HG02623 (cell line): ENCODE measurements around the gene CIRBP.
"Not testable (repeated sequence)": the region's sequence is repeated elsewhere in the genome, so short reads cannot be mapped to it uniquely, and the experiment has no call there.

Experiments used
- ATAC-seq: cut with Tn5 transposase; IDR thresholded peaks from one replicate; pipeline ENCODE4 v1.9.1; 2021; ENCODE audit warnings: moderate library complexity; ENCODE audit not compliant: unreplicated experiment

Gene CIRBP

DNA sequence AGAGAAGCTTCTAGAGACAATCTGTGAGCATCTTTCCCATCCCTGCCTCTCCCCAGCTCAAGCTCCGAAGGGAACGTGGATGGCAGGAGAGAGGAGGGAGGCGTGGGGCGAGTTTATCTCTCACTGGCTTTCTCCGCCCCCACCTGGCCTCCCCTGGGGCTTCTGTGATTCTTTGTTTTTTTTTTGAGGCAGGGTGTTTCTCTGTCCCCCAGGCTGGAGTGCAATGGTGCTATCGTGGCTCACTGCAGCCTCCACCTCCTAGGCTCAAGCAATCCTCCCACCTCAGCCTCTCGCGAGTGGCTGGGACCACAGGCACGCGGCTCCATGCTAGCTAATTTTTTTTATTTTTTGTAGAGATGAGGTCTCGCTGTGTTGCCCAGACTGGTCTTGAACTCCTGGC lies 39.6 kb downstream of the CIRBP start:
- ATAC-seq = no peak

DNA sequence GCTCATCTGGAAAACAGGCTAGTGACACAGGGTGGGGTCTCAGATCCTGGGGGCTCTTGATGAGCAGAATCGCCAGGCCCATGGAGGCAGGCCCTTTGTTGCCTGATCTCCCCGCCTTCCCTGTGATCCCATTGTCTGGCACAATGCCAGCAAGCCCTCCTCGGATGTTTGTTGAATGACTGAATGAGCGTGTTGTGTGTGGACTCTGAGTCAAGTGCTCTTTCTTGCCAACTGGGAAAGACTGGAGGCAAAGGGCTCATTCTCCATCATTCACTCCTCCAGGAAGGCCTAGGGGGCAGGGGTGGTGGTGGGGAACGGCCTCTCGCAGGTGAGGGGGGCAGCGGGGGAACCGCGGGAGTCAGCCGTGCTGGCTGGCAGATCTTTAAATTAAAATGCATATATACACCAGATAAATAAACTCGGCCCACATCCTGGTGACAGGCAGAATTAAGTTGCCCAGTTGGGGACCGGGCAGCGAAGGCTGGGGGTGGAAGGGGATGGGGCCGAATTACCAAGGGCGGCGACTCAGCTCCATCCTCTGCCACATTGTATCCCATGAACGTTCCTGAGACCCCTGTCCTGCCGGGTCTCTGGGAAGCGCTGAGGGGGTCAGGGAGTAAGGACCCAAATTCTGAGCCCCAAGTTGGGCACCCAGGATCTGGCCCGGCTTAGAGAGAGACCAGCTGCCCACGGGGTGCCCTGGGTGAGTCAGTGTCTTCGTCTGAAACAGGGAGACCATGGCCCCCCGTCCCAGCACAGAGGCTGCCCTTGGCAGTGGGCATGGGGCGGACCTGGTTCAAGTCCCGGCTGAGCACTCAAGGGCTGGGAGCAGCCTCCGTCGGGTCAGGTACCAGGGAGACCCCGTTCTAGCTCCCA lies 41.1 kb downstream of the CIRBP start:
- ATAC-seq = no peak

DNA sequence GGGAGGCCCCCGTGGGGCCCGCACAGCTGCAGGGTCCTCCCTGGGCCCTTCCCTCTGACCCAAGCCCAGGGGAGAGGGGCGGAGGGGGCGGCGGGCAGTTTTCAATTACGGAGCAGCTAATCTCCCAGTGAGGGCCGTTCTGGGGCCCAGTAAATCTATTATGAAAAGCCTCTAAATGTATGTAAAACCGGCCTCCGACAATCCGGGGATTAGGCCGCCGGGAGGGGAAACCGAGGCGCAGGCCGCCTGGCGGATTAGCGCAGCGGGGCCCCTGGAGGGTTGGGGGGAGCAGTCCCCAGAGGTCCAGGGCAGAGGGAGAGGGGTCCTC lies 41.7 kb downstream of the CIRBP start:
- ATAC-seq = no peak

DNA sequence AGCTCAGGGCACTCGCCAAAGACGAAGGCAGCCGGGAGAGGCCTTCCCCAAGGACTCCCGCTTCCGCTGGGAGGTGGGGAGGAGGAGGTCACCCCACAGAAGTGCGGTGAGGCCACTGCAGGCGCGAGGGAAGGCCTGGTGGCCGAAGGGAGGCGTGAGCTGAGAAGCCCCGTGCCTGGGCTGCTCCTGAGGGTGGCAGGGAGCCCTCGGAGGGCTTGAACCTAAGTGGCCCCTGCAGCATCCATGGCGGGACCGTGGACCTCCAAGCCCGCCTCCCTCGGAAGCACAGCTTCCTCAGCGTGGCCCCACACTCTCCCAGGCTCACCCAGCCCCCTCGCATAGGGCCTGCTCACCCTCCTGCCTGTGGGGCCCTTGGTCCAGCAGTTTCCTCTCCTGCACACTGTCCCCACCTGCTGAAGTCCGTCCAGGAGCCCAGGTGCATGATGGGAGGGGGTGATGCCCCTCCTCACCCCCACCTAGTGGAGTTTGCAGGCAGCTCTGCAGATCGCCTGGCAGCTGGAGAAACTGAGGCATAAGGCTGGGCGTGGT lies 42.5 kb downstream of the CIRBP start:
- ATAC-seq = no peak

DNA sequence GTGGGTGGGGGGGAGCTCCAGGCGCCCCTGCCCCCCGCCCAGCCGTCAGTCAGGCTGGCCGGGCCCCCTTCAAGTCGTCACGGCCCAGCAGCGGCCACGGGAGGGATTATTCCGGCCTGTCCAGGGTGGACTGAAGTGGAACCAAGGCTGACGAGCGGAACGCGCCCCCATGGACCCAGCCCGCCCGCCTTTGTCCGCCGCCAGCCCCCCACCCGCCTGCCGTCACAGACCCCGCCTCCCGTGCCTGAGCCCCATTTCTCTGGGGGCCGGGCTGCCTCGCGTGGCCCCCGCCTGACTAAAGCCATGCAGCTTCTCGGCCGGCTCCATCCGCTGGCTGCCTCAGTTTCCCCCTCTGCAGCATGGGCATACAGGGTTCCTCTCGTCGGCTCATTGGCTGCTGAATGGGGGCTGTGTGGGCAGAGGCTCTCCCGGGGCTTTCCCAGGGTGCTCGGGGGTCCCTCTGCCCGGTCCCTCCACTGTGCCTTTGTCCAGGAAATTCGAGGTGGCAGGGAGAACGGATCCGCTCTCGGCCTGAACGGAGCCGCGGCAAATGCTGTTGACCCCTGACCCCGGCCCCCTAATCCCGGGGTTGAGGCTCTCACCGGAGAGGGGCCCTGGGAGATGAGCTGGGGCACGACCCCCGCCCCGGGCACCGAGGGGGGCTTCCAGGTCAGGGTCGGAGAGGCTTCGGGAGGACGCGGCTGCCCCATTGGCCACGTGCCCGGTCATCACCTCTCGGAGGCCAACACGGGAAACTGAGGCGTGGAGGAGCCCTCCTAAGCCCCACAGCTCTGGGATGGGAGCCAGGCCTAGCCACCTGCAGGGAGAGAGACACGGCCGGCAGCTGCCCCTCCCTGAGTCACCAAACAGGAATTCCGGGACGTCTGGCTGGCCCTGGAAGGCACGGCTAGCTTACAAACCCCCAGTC lies 43.9 kb downstream of the CIRBP start:
- no peak for ATAC-seq

DNA sequence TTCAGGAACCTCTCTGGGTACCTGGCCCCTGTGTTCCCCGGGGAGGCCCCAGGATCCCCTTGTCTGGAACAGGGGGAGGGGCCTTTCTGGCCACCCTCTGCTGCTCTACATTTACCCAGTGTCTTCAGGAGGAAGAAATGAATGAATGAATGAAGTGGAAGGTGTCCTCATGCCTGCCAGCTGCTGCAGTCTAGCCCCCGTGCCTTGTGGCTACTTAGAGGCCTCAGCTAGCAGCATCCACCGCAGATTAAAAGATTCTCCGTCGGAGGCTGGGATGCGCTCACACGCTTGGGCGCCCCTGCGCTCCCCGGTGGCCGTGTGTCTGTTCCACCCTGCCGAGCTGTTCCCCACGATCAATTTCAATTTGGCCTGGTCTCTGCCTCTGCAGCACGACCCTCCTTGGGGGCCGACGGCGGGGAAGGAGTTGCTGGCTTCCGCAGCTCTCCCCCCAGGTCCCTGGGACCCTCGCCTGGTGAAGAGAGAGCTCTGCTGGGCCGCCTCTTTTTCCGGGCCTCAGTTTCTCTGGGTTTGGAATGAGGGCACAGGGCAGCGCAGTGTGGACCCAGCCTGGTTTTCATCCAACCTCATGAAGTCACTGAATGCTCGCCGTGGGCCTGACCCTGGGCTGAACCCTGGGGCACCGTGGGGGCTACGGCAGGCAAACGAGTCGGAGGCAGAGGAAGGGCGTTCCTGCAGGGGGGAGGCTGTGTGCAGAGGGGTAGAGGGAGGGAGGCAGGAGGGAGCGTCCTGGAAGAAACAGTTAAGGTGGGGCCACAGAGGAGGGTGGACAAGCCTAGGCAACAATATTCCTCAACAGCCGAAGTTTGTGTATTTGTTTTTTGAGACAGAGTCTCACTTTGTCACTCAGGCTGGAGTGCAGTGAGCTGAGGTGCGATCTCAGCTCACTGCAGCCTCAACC lies 44.8 kb downstream of the CIRBP start:
- ATAC-seq = no peak

DNA sequence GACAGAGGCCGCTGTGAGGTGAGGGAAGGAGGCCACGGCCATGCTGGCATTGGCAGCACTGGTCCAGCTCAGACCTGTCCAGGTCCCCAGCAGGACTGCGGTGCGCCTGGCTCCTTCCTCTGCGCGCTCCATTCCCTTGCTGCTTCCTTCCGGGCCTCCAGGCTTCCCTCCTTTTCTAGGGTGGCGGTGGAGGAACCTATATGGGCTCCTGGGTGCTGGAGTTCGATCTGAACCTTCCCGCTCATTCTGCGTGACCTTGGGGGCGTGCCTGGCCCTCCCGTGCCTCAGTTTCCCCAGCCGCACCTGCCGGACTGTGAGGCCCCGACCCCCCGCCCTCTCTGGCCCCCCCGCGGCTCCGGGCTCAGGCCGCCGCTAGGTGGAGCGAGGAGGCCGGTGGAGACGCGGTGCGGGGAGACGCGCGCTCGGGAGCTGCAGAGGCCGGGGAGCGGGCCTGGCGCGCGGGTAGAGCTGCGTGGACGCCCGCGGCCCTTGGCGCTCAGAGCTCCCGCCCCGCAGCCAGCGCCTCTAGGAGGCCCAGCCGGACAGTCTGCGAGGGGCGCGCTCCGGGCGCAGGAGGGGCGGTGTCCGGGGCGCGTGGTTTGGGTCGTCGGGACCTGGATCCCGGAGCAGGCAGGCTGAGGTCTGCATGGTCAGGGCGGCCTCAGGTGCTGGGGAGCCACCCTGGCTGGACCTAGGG lies 46.5 kb downstream of the CIRBP start:
- no peak for ATAC-seq

DNA sequence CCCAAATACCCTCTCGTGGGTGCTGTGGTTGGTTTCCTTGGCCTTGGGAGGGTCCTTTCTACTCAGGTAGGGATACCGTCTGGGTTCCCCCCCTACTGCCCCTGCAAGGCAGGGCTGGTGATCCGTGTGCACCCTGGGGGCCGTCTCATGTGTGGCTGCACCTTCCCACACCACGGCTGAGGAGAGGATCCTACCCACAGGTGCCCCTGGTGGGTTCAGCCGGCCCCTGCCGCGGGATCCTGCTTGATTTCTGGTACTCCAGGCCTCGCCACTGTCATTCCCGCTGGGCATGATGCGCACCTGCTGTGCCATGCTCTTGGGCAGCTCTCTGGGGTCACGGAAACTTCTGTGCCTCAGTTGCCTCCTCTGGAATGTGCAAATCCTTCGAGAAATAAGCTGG lies 47.3 kb downstream of the CIRBP start:
- ATAC-seq = no peak

DNA sequence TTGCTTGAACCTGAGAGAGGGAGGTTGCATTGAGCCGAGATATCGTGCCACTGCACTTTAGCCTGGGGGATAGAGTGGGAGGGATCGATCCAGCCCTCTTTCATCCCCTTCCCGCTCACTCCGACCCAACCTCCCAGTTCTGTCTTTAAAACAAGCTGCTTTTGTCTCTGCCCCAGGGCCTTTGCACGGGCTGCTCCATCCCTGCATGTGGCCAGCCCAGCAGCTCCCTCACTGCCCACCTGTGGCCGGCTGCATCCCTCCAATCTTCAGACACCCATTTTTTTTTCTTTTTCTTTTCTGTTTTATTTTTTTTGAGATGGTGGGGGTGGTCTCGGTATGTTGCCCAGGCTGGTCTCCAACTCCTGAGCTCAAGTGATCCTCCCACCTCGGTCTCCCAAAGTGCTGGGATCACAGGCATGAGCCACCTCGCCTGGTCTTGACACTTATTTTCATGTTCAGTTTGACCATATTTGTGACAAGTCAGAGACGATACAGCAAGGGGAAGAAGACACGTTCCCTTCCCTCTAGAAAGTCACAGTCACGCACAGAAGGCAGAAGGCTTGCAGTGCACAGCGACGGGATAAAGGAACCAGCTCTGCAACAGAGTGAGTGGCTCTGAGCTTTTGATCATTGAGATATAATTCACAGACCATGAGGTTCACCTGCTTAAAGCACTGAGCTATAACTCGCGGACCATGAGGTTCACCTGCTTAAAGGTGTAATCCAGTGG lies 48.3 kb downstream of the CIRBP start:
- no peak for ATAC-seq

DNA sequence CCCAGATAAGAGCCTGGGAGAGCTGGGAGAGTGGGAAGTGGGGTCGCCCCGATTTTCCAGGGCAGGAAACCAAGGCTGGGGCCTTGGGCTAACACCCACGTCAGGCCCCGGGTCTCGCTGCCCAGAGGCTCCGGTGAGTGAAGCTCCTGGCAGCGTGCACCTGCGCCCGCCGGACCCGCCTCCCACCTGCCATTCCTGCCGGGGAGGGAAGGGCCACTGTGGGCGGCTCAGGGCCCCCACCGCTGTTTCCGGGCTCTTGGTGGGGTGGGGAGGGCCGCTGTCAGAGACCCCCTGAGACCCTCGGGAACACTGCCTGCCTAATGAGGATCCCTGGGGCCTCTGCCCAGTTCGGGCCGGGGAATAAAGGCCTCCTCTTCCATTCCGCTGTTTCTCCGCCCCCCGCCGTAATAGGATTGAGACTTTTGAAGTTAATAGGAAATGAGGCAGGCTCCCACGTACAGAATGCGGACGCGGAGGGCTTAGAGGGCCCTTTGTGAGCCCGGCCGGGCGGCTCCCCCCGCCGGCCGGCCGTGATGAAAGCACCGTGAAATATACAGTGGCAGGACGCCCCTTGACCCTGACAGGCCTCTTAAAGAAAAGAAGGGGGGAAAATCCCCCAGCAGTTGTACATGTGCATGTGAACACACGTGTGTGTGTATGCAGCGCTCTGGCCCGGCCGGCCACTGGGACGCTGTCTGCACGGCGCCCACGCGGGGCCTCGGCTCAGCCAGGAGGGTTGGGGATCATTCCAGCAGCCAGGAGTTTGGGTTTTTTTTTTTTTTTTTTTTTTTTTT lies 49.7 kb downstream of the CIRBP start:
- ATAC-seq = no peak

DNA sequence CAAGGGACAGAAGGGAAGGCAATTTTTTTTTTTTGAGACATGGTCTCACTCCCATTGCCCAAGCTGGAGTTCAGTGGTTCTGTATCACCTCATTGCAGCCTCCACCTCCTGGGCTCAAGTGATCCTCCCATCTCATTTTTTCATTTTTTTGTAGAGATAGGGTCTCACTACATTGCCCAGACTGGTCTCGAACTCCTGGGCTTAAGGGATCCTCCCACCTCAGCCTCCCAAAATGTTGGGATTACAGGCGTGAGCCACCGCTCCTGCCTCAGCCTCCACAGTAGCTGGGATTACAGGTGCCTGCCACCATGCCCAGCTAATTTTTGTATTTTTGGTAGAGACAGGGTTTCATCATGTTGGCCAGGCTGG lies 51.1 kb downstream of the CIRBP start:
- not testable (repeated sequence) for ATAC-seq

DNA sequence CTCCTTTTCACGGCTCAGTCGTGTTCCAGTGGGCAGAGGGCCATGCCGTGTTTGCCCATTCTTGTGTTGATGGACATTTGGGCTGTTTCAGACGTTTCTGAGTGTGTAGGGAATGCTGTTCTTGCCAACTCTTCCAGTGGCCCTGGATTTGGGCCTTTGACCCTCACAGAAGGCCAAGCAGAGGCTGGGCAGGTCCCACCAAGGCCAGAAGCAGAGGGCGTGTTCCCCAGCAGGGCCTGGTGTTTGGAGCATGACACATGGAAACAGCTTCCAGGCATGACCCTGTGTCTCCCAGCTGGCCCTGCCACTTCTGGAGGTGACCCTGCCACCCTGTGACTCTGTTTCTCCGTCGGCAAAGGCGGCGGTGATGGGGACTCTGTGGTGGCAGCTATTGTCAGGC lies 52.4 kb downstream of the CIRBP start:
- ATAC-seq = no peak

DNA sequence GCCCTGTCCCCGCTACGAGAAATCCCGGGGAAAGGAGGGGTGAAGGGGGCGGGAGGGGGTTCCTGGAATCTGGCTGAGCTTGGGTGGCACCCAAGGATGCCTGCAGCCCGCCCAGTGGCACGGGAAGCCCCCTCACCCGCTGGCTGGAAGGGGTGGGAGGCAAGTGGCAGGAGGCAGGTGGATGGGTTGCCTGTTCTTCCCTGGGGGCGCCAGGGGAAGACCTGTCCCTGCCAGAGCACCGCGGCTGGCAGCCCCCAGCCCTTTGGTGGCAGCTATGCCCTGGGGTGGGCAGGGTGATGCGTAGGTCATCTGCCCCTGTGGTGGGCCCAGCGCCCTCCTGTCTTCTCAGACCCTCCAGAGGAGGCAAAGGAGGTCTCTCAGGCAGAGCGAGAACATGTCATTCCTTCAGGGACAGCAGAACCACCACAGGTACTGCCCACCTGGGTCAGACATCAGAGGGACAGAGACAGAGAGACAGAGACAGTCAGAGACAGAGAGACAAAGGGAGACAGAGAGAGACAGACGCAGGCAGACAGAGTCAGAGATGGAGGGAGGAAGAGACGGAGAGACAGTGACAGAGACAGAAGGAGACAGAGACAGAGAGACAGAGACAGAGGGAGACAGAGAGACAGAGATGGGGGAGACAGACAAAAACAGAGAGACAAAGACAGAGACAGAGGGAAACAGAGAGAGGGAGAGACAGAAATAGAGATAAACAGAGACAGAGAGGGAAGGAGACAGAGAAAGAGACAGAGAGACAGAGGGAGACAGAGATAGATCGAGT lies 53.3 kb downstream of the CIRBP start:
- ATAC-seq = no peak

DNA sequence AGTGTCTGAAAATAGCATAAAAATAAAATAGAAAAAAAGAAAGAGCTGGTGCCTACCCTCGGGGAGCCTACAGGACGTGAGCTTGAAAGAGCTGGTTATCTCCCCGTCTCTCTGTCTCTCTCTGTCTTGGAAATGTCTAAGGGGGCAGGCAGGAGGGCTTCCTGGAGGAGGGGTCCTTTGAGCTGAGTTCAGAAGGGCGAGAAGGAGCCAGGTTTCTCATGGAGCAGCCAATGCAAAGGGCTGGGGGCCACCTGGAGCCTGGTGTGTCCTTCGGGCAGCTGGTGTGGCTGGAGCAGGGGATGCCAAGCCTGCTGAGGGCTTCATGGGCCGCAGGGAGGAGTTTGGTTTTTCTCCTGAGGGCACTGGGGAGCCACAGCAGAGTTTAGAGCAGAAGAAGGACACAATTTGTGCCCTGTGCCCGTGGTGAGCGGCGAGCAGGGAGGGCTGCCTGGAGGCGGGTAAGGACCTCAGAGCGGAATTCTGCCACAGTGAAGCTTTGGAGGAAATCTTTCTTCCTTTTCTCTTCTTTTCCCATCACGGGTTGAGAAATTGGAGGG lies 55.2 kb downstream of the CIRBP start:
- no peak for ATAC-seq
